A673 (cell line): ENCODE measurements around the gene STK17A. TPM values are rescaled to one million over a fixed set of nuclear protein-coding genes. Genes with fewer than 3 reads are reported as not detected.

Experiments used
- BruUV-seq: library from RNA; stranded (reverse); fragments of 400-500 nt; replicated peaks from 2 replicates; lab custom pipeline; 2021; lab: Mats Ljungman, UMichigan
- CTCF ChIA-PET: fragments of 300-600 bp; sonication (Branson Sonifier 250); formaldehyde crosslinking; loops from one replicate; lab custom pipeline; 2022; ENCODE audit warnings: antibody characterized with exemption; lab: Charles Lee
- POLR2A ChIA-PET: fragments of 300-600 bp; sonication (Branson Sonifier 250); formaldehyde crosslinking; loops from one replicate; lab custom pipeline; 2022; ENCODE audit warnings: antibody characterized with exemption; ENCODE audit not compliant: low non-redundant PET; lab: Charles Lee
- DNase-seq: peaks from one replicate; pipeline ENCODE4 v3.0.0-alpha.2; 2015; ENCODE audit warnings: low spot score
- H3K27ac ChIP-seq: fragments of 200-600 bp; sonication (generic); 2 replicates; pipeline ENCODE4 v1.5.1; 2016; ENCODE audit warnings: mixed run types, low read depth, mild to moderate bottlenecking, mixed read lengths, antibody characterized with exemption, low read length; ENCODE audit not compliant: poor library complexity, severe bottlenecking
- H3K27me3 ChIP-seq: fragments of 200-600 bp; sonication (generic); replicated peaks from 2 replicates; pipeline ENCODE4 v1.6.1; 2017; ENCODE audit warnings: mixed run types, low read depth, mild to moderate bottlenecking, mixed read lengths, antibody characterized with exemption, low read length; ENCODE audit not compliant: insufficient read depth, poor library complexity
- H3K36me3 ChIP-seq: fragments of 200-600 bp; sonication (generic); 2 replicates; pipeline ENCODE4 v1.6.1; 2016; ENCODE audit warnings: mixed run types, mild to moderate bottlenecking, mixed read lengths, antibody characterized with exemption, low read length; ENCODE audit not compliant: insufficient read depth, poor library complexity, severe bottlenecking
- H3K4me1 ChIP-seq: fragments of 200-600 bp; sonication (generic); 2 replicates; pipeline ENCODE4 v1.6.1; 2017; ENCODE audit warnings: mixed run types, mild to moderate bottlenecking, mixed read lengths, antibody characterized with exemption, low read length; ENCODE audit not compliant: insufficient read depth, poor library complexity, severe bottlenecking
- H3K4me3 ChIP-seq: fragments of 200-600 bp; sonication (generic); 2 replicates; pipeline ENCODE4 v1.5.1; 2016; ENCODE audit warnings: low read depth, mixed run types, mild to moderate bottlenecking, mixed read lengths, low read length; ENCODE audit not compliant: poor library complexity, severe bottlenecking
- H3K9me3 ChIP-seq: fragments of 200-600 bp; sonication (generic); 2 replicates; pipeline ENCODE4 v1.6.1; 2016; ENCODE audit warnings: mixed run types, low read depth, mild to moderate bottlenecking, mixed read lengths, antibody characterized with exemption, low read length; ENCODE audit not compliant: poor library complexity, severe bottlenecking
- EZH2 ChIP-seq: fragments of 200-600 bp; sonication (generic); IDR thresholded peaks from 2 replicates; pipeline ENCODE4 v1.6.1; 2017; ENCODE audit warnings: borderline replicate concordance, low read depth, mild to moderate bottlenecking, mixed read lengths, antibody characterized with exemption, low read length; ENCODE audit not compliant: poor library complexity, severe bottlenecking
- intact Hi-C: fragments of 100-400 bp; cut with micrococcal nuclease; formaldehyde crosslinking; loops from one replicate; pipeline ENCODE4 v1.10.0; 2022; ENCODE audit not compliant: unreplicated experiment
- total RNA-seq: library from RNA; stranded (reverse); gene quantifications from 2 replicates; pipeline ENCODE4 v1.2.3, GENCODE V29; 2021
- TF ChIP-seq, protein P1 (sequence below): fragments of 300-800, 200-600 bp; sonication (generic); conservative IDR thresholded peaks from 2 replicates; pipeline ENCODE4 v1.5.1; 2017; ENCODE audit warnings: low read depth, mild to moderate bottlenecking, antibody characterized with exemption, low read length, moderate library complexity, mixed read lengths

The STK17A gene
- total RNA-seq, 1 experiment from 2014 or later = 27.3 TPM

DNA sequence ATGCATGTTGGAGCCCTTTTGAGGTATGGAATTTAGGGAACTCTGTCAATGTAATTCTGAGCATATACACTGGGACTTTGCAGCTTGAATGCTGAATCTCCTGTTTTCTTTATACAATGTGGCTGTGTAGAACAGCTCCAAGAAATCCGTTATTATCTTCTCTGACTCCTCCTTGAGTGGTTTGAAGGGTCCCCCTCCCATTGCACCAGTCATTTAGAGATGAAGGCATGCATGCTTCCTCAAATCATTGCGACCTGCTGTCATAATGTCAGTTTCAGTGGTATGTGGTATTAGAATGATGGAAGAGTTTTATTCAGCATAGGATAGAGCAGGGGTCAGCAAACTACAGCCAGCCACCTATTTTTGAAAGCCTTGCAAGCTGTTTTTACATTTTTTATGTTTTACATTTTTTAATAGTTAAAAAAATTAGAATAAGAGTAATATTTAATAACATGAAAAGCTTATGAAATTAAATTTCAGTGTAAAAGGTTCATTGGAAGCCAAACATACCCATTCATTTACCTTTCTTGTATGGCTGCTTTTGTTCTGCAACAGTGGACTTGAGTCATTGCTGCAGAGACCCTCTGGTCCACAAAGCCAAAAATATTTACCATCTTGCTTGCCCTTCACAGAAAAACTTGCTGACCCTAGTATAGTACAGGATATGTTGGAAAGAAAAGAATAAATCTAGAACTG lies 8.1 kb downstream of the STK17A start:
- no peak for DNase-seq
- CTCF ChIA-PET = no interaction called here
- Histone ChIP-seq H3K27ac (no peak overlapping the region), H3K36me3 (no peaks in the 10 kb centered on the region), H3K27me3 (no peaks in the 10 kb centered on the region), H3K4me1 (peaks cover 27% of the 10 kb centered on the region), H3K4me3 (no peak overlapping the region), H3K9me3 (no peaks in the 10 kb centered on the region)
- no TSS peak for BruUV-seq
- POLR2A ChIA-PET = interaction anchor here (0.6 kb wide), 1 partner anchor 8 kb away, joined by 3 read pairs; the partner anchor contains the start of gene STK17A
- no peak for TF ChIP-seq EZH2
- TF ChIP-seq, protein P1, sequence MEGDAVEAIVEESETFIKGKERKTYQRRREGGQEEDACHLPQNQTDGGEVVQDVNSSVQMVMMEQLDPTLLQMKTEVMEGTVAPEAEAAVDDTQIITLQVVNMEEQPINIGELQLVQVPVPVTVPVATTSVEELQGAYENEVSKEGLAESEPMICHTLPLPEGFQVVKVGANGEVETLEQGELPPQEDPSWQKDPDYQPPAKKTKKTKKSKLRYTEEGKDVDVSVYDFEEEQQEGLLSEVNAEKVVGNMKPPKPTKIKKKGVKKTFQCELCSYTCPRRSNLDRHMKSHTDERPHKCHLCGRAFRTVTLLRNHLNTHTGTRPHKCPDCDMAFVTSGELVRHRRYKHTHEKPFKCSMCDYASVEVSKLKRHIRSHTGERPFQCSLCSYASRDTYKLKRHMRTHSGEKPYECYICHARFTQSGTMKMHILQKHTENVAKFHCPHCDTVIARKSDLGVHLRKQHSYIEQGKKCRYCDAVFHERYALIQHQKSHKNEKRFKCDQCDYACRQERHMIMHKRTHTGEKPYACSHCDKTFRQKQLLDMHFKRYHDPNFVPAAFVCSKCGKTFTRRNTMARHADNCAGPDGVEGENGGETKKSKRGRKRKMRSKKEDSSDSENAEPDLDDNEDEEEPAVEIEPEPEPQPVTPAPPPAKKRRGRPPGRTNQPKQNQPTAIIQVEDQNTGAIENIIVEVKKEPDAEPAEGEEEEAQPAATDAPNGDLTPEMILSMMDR = no peak
- intact Hi-C loops = no loop called here

DNA sequence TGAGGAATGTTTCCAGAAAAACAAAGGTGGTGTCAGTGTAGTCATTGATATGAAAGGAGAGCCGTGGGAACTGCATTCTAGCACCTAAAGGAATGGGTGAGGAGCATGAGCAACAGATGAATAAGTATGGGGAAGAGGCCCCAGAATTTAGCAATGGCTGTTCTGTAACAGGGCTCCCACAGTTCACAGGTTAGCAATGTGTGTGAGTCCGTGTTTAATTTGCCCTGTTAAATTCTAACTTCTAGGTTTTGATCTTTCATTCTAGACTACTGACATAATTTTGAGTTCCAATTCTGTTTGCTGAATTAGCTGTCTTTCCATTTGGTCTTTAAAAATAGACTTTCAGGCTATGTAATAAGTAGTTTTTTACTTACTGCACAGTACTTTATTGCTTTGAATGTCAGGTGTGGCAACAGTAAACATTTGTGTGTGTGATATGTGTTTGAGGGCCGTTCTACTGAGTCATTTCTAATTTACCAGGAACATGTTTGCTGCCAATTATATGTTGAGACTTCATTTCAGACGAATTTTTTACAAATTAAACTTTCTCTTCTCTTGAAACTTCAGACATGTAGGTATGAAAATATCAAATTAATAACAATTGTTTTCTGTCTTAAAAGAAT lies 8.8 kb downstream of the STK17A start:
- no peak overlapping the region for H3K4me3 ChIP-seq
- no peaks in the 10 kb centered on the region for H3K36me3 ChIP-seq
- intact Hi-C loops = no loop called here
- H3K9me3 ChIP-seq = no peaks in the 10 kb centered on the region
- no TSS peak for BruUV-seq
- no peak overlapping the region for H3K27ac ChIP-seq
- H3K27me3 ChIP-seq = no peaks in the 10 kb centered on the region
- CTCF ChIA-PET = no interaction called here
- peaks cover 23% of the 10 kb centered on the region for H3K4me1 ChIP-seq
- TF ChIP-seq EZH2 = no peak
- TF ChIP-seq, protein P1 = no peak
- DNase-seq = no peak
- POLR2A ChIA-PET = interaction anchor here (0.6 kb wide), 1 partner anchor 9 kb away, joined by 3 read pairs; the partner anchor contains the start of gene STK17A

DNA sequence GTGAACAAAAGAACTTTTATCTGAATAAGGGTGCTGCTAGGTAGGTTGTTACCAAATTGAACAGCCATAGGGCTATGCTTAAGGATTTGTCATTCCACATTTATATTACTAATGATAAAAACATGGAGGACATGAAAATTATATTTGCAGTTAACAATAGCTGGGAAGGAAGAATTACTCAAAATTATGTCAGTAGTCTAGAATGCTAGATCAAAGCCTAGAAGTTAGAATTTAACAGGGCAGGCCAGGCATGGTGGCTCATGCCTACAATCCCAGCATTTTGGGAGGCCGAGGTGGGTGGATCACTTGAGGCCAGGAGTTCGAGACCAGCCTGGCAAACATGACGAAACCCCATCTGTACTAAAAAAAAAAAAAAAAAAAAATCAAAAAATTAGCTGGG lies 9.4 kb downstream of the STK17A start:
- BruUV-seq = no TSS peak
- no peak for TF ChIP-seq EZH2
- TF ChIP-seq, protein P1 = no peak
- Histone ChIP-seq H3K9me3 (no peaks in the 10 kb centered on the region), H3K4me1 (peaks cover 18% of the 10 kb centered on the region), H3K27me3 (no peaks in the 10 kb centered on the region), H3K36me3 (no peaks in the 10 kb centered on the region), H3K27ac (no peak overlapping the region), H3K4me3 (no peak overlapping the region)
- intact Hi-C loops = no loop called here
- CTCF ChIA-PET = no interaction called here
- POLR2A ChIA-PET = no interaction called here
- no peak for DNase-seq
